Fibroblast of villous mesenchyme (primary cell): ENCODE data around the gene SRGAP2. TPM values are rescaled to one million over a fixed set of nuclear protein-coding genes. Genes with fewer than 3 reads are reported as not detected.
"Not testable (repeated sequence)": the region's sequence is repeated elsewhere in the genome, so short reads cannot be mapped to it uniquely, and the experiment has no call there.

Experiments used
- DNase-seq: peaks from one replicate; pipeline ENCODE4 v3.0.0-alpha.2; 2010; ENCODE audit warnings: low read depth
- H3K4me3 ChIP-seq: 2 replicates; pipeline ENCODE4 v1.5.1; 2011; ENCODE audit warnings: low read depth, mild to moderate bottlenecking, low read length
- total RNA-seq: library from RNA; depleted of rRNA; stranded (reverse); fragments of >200 nt; gene quantifications from 2 replicates; pipeline ENCODE4 v1.2.3, GENCODE V29; 2012

The SRGAP2 gene
- total RNA-seq, 1 donor, result 45.3 TPM

DNA sequence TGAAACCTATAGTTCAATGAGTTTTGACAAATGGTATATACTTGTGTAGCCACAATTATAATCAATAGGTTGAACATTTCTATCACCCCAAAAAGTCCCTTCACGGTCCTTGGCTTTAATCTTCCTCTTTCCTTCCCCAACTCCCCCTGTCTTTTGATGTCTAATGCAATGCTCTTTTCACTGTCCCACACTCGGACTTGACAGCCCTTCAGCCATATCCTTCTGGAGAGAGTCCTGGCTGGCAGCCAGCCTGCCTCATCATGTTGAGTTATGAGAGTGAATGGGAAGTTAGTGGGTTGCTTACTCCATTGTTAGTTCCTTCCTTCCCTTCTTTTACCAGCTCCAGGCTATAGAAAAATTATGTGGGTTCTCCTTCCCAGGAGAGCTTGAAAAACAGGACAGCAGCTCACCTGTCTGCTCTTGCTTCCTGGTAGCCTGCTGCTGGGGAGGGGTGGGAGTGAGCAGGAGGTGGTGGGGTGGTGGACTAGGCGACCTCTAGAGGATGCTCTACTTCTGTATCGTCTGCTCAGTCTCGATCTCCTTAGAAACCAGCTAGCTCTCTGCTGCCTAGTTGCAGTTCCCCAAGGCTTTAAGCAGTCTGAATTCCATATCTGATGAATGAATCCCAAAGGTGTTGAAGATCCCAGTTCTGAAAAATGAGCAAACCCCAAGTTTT lies 29.8 kb downstream of the SRGAP2 start:
- not testable (repeated sequence) for DNase-seq, H3K4me3 ChIP-seq

DNA sequence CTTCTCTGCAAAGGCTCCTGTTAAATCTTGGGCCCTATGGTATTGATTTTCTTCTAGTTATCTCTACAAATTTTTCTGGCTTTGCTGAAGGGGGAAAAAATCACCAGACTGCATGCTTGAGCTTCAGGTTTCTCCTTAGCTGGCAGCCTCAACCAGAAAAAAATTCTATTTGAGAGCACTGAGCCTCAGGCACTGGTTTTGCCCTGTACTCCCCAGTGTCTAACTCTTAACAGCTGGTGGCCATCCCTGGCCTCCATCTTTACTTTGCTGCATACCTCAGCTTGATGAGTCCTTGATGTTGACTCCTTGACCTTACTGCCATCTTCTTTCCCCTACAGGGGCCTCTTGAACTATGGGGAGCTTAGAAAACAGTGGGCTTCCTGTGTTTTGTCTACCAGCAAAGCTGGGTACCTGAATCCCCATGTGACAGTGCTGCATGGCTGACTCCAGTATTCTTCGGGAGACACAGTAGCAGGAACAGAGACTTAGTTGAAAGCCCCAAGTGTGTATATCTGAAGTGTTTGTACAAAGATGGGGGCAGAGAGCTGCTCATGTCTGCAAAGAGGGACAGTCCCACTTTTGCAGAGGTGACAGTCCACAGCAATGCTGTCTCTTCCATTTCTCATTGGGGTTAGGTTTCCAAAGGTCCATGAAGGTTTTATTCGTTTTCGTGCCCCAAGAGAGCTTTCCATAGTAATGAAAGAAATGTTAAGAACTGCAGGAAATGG lies 31.0 kb downstream of the SRGAP2 start:
- H3K4me3 ChIP-seq, DNase-seq: not testable (repeated sequence)

DNA sequence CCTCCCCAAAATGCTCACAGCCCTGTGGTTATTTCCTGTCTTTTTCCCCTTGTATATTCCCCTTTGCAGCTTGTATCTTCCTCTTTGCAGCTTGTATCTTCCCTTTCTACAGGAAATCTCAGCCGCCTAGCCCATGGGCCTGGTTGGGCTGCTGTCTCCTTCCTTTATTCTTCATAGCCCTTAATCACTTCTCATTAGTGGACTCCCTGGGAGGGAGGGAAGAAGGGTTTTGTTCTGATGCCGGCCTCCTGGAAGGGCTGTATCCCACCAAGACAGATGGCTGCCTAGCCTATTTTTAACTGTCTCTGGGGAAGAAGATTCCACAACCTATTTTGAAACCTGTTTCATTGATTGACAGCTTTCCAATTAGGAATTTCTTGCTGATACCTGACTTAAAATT lies 31.8 kb downstream of the SRGAP2 start:
- not testable (repeated sequence) for H3K4me3 ChIP-seq, DNase-seq

DNA sequence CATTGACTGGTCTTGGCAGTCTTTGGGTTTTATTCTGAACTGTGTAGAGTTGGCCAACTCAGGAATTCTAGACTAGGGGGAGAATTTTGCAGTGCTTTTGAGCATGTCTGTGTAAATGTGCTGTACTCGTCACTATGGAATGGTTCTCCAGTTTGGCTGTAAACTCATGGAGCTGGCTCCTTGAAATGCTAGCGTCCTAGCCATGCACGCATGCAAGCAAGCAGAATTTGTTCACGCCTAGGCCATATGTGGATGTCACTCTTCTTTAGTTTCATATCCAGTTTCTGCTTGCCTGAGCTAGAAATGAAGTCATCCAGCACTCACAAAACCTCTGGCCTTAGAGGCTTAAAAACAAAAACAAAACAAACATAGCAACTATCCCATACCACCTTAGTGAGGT lies 36.9 kb downstream of the SRGAP2 start:
- not testable (repeated sequence) for H3K4me3 ChIP-seq, DNase-seq

DNA sequence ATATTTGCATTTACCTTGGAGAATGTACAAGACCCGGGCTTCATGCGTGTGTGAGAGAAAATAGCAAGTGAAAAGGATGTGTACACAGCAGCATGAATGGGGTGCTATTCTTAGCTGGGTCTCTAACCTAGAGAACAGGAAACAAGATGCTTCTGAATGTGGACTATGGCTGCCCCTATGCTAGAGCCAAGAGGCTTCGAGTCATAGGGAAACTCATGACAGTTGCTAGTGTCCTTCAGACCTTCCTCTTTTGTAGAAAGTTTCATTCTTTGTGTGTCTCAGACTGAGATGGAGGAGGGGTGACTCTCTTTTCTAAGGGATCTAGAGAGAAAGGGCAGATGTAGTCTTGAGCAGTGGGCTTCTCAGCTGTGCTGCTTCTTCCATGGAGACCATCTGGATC lies 40.0 kb downstream of the SRGAP2 start:
- not testable (repeated sequence) for H3K4me3 ChIP-seq, DNase-seq

DNA sequence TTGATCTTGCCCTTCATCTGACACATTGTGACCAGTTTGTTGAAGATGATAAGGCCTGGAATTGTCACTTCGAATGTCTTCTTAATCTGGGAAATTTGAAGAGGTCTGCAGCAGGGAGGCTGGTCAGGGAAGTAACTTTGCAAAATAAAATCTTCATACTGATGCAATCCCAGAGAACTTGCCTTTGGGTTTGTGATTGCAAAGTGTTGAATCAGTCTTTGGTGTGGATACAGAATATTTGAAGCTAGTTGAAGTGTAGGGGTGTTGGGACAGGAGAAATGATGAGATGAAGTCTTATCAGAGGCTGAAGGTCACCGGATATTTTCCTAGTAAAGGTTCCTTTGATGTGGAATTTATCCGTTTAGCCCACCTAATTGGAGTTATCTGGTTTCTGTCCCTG lies 42.1 kb downstream of the SRGAP2 start:
- H3K4me3 ChIP-seq, DNase-seq: not testable (repeated sequence)

DNA sequence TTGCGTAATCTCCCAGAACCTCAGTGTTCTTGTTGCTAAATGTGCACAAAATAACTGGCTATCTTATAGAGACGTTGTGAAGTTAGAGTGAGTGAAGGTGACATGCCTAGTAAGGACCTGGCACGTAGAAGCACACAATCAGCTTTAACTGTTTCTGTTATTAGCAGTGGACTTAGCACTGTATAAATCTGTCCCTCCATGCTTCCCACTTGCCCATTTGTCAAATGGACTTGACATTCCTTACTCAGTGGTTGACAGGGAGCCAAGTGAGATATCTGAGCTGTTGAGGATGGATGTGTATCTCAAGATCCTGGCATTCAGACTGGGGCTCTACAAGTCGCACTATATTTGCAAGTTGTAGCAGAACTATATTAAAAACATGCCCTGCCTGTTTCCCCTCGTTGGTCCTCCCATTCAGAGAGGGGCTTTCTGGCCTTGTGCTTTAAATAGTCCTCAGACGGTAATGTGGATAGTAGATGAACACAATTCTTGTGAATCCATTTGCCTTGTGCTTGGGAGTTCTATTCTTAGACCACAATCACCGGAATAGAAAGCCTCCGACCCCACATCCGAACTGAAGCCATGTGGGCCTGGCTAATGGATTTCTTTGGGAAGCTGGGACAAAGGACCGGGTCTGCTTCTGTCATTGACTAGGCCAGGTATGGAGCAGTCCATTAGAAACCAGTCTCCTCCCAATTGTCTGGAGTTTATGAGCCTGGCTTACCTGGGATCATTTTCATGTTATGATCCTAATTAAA lies 43.0 kb downstream of the SRGAP2 start:
- DNase-seq, H3K4me3 ChIP-seq: not testable (repeated sequence)

DNA sequence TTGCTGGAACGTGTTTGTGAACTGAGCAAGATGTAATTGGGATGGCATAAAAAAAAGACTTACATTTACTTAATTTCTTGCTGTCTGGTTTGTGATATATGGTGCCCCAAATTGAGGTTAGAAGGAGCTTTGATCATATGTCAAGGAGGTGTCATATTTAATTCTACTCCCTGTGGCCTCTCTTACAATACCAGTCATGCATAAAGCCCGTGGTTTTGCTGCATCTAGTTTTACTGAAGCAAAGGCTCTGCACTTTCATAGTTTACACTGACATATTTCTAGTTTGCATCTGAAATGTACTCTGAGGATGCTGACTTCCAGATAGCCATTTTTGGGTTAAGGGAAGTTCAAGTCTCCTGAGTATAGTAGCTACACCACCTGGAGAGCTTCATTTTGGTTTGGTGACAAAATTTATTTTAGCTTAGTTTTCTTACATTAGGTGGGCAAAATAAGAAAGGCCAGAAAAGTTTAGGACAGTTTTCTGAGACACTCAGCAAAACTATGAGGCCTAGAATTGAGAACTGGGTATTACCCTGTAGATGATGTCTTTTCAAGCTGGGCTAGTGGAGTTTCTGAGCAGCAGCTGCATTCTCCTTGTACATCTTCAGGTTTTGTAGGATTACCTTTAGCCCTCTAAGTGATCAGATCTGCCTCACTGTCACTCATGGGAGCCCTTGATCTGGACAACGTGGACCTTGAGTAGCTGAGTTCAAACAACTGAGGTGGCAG lies 47.8 kb downstream of the SRGAP2 start:
- not testable (repeated sequence) for H3K4me3 ChIP-seq, DNase-seq

DNA sequence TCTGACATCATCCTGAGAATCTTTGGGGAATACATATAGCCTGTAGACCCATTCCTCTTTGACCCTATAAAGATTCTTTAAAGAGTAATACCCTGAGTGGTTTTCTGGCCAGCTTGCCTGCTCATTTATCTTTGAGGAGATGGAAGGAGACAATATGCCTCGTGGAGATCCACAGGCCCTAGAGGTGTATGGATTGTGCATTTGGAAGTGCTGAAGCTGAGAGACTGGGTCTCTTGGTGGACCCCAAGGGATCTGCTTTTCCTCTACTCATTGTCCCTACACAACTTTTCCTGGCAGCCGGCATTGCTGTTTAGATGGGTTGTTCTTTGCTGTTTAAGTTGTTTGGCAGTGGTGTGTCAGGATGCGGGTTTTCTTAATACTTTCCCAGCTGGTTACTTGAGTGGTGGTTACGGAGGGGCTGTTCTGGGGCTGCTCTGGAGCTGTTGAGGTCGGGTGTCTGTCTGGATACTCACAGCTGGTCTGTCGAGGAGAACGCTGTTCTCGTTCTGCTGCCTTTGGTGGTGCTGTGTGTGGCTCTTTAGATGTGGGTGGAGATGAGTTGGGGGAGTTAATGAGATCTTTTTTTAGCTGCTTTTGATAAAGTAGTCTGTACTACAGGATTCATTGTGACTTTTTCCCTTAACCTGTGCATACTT lies 49.5 kb downstream of the SRGAP2 start:
- H3K4me3 ChIP-seq, result not testable (repeated sequence)
- peak; percentile 82 for DNase-seq

Other genes starting within 250 kb of the SRGAP2 start
- gene RAB7B, start 200.1 kb upstream of the SRGAP2 start, total RNA-seq, result 4.2 and 5.2 TPM in 2 replicates
- not detected in 2 replicates for gene CTSE, start 179.6 kb upstream of the SRGAP2 start, total RNA-seq
- not detected in 2 replicates for gene RHEX, start 150.4 kb upstream of the SRGAP2 start, total RNA-seq
- not detected in 2 replicates for gene AVPR1B, start 86.2 kb upstream of the SRGAP2 start, total RNA-seq
- 2.3 and 3.5 TPM in 2 replicates for gene FAM72A, start 702 bp upstream of the SRGAP2 start, total RNA-seq